HG03354 (cell line): ENCODE results near the gene ADCY5.

Experiments used
- ATAC-seq: cut with Tn5 transposase; IDR thresholded peaks from one replicate; pipeline ENCODE4 v1.9.1; 2021; ENCODE audit warnings: mild to moderate bottlenecking; ENCODE audit not compliant: unreplicated experiment, poor library complexity, severe bottlenecking

ADCY5 gene

DNA sequence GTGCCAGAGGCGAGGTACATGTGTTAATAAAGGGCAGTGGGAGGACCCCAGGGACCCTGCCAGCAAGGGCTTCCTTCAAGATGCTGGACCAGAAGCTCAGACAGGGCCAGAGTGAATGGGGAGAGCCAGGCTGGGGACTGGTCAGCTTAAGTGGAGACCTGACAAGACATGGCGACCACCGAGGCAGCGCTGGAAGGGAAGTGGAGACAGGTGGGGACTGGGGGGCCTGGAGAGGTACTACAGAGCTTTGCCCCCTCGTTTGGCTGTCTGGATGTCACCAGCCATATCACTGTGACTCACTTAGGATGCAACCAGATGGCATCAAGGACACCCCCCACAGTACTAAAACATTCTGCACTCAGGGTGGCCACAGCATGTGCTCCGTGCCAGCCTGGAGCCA is 97.9 kb downstream of the ADCY5 start:
- ATAC-seq: no peak

GRCh38 chr3:123349566-123350435 is 99.1 kb downstream of the ADCY5 start:
- ATAC-seq: no peak

DNA sequence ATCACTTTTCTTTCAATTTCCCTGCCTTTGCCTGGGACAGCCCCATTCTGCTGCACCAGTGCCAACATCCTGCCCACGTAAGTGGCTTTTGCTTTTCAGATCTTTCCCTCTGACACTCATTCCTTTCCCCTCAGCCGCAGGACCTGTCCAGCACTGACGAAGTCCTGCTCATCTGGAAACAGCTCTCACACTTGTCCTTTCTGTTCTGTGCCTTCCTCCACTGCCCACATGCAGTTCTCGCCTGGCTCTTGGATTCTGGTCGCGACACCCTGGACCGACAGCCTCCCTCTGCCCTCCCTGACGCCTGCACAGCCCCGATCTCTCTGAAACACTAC is 99.7 kb downstream of the ADCY5 start:
- no peak for ATAC-seq

GRCh38 chr3:123348471-123349200 is 100.3 kb downstream of the ADCY5 start:
- no peak for ATAC-seq

GRCh38 chr3:123347691-123348264 is 101.1 kb downstream of the ADCY5 start:
- ATAC-seq: no peak

GRCh38 chr3:123347205-123347604 is 101.7 kb downstream of the ADCY5 start:
- ATAC-seq: no peak

DNA sequence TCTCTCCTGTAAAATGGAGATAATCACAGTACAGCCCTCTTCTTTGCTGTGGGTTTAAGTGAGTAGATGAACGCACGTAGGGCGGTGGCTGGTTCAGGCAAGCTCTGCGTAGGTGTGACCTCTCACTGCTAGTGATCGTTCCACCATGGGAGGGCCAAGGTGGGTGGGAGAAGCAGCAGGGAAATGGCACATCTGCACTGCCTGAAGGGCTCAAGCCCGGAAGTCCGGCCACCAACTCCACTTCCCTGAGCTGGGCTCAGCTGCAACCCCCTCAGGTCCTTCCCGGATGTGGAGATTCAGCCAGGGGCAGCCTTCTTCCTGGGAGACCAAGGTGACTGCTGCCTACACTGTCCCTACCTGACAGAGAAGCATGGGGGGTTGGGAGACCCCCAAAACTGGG is 102.9 kb downstream of the ADCY5 start:
- ATAC-seq: no peak

DNA sequence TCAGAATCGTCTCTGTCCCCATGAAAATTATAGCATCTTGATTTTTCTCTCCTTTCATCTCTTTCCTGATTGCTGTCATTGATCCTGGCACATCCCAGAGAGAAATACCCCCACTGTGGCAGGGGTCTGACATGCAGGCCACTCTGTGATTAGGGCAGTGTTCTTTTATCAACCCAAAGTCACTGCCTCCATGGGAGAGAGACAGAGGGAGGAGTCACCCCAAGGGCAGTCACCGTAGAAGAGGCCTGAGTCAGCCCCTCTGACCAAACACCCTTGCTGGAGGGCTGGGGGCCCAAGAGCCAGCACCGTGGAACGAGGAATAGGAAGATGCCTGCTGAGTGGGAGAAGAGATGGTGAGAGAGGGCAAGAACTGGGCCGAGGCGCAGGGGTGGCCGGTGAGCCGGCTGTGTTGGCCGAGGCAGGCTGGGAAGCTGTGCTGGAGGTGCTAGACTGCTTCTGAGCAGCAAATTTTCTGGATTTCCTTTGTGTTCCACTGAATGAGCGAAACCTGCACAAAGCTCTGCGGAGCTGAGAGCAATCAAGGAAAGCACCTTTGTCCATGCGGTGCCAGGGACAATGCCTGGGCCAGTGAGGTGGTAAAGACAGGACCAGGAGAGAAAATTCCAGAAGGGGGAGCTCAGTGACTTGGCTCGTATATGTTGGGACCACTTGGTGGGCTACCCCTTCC is 103.8 kb downstream of the ADCY5 start:
- ATAC-seq: no peak

- ATAC-seq: no peak
These were observed 104.5 kb downstream of the ADCY5 start for GRCh38 chr3:123344175-123344906.

- no peak for ATAC-seq
These were observed 105.4 kb downstream of the ADCY5 start for GRCh38 chr3:123343296-123344174.

- ATAC-seq: no peak
These were observed 106.2 kb downstream of the ADCY5 start for GRCh38 chr3:123342631-123343080.

- no peak for ATAC-seq
These were observed 106.8 kb downstream of the ADCY5 start for GRCh38 chr3:123341871-123342630.

GRCh38 chr3:123340336-123340735 is 108.6 kb downstream of the ADCY5 start:
- ATAC-seq: no peak

DNA sequence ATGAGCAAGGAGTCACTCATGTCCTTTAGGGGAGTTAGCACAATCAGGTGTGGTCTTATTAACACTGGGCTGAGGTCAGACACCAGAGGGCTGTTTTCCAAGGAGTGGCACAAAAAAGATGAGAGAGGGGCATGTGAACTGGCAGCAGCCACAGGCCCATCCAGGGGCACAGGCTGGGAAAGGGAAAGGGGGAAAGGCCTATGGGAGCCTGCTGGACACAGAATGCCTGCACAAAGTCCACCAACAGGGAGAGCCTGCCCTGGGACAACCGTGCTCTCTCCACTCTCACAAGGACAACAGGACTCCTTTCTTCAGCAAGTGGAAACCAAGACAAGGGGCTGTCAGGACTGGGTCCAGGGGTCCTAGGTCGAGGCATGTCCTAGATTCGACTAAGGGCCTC is 109.6 kb downstream of the ADCY5 start:
- ATAC-seq: no peak

DNA sequence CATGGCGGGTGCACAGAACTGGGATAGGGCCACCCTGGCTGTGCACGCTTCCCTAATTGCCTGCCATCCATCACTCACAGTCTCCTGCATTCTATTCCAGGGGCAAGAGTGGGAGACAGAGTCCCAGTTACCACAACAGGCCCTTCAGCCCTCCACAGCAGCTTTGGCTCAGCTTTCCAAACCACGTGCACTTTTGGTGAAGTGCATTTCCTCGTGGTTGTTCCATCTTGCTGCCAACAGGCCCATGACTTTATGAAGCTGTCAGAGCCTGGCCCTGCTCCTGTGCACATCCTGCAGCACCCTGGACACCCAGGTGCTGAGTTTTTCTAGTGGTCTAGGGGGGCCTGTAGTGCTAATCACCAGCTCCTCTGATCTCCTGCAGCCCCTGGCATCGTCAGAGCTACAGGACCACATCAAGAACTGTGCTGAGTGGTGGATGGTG is 110.2 kb downstream of the ADCY5 start:
- no peak for ATAC-seq

GRCh38 chr3:123337948-123338619 is 110.8 kb downstream of the ADCY5 start:
- no peak for ATAC-seq

- ATAC-seq: no peak
These were observed 111.7 kb downstream of the ADCY5 start for GRCh38 chr3:123337226-123337625.
